LNCaP clone FGC (cell line): ENCODE measurements around the gene ECHDC3.

Experiments
- DNase-seq: peaks from one replicate; pipeline ENCODE4 v3.0.0-alpha.2; 2011; ENCODE audit warnings: low read depth
- H3K4me3 ChIP-seq: 2 replicates; pipeline ENCODE4 v1.5.1; 2011; ENCODE audit warnings: mild to moderate bottlenecking, low read depth, low read length, control low read depth
- CTCF ChIP-seq: IDR thresholded peaks from 2 replicates; pipeline ENCODE4 v1.5.1; 2012; ENCODE audit warnings: mild to moderate bottlenecking; ENCODE audit not compliant: control insufficient read depth, insufficient read depth; ENCODE audit errors: extremely low read depth

ECHDC3 gene

GRCh38 chr10:11742009-11742778, at the start of gene ECHDC3:
ECHDC3 (plus strand) TSS chr10:11742382; CDS start chr10:11742577, 195 bp downstream.
- peak; percentile 21 for DNase-seq
- peak within 1 kb of the TSS; percentile 68 for H3K4me3 ChIP-seq
- no peak for TF ChIP-seq CTCF

- DNase-seq: no peak
- TF ChIP-seq CTCF: no peak
- no peak overlapping the region for H3K4me3 ChIP-seq
Measured at GRCh38 chr10:11693376-11693775, 48.8 kb upstream of the ECHDC3 start.

- no peak for DNase-seq
- TF ChIP-seq CTCF: no peak
- H3K4me3 ChIP-seq: no peak overlapping the region
Measured at GRCh38 chr10:11695779-11696178, 46.4 kb upstream of the ECHDC3 start.

GRCh38 chr10:11697718-11698527, 44.3 kb upstream of the ECHDC3 start:
- no peak for TF ChIP-seq CTCF
- H3K4me3 ChIP-seq: no peak overlapping the region
- no peak for DNase-seq

GRCh38 chr10:11698691-11699549, 43.3 kb upstream of the ECHDC3 start:
- DNase-seq: no peak
- H3K4me3 ChIP-seq: no peak overlapping the region
- TF ChIP-seq CTCF: no peak

GRCh38 chr10:11699550-11700097, 42.6 kb upstream of the ECHDC3 start:
- H3K4me3 ChIP-seq: no peak overlapping the region
- DNase-seq: no peak
- no peak for TF ChIP-seq CTCF
